ENCODE data around the gene TTLL8.
"Not testable (repeated sequence)": the region's sequence is repeated elsewhere in the genome, so short reads cannot be mapped to it uniquely, and the experiment has no call there.

Gene TTLL8

DNA sequence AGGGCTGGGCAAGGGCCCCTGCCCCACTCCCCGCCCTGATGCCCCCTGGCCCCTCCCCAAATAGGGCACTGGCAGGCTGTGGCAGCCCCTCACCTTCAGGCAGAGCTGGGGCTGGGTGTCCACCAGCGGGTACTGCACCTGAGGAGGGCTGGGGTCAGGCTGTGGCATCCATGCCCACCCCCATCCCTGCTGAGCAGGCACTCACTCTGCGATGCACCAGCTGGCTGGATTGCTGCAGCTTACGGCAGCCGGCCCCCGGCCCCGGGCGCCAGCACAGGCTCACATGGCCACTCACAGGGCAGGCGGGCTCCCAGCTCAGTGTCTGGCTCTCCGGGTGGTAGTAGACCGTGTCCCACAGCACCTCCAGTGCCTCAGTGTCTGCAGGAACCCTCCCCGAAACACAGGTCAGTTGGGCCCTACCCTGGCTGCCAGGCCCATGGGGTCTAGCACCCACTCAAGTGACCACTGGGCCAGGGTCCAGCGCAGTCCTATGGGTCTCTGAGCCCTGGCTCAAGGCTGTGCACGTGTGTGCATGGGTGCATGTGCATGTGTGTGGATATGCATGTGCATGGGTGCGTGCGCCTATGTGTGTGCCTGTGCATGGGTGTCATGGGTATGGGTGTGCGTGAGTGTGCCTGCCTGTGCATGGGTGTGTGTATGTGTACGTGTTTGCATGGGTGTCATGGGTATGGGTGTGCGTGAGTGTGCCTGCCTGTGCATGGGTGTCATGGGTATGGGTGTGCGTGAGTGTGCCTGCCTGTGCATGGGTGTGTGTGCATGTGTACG lies 60.0 kb downstream of the TTLL8 start:
- DNase-seq (ENCODE audit: insufficient read length, low spot score) (no peak), FAIRE-seq (no peak)
- TF ChIP-seq POLR2A (IDR thresholded peaks at IDR 0.05; ENCODE audit: low read depth, low read length): no peak

DNA sequence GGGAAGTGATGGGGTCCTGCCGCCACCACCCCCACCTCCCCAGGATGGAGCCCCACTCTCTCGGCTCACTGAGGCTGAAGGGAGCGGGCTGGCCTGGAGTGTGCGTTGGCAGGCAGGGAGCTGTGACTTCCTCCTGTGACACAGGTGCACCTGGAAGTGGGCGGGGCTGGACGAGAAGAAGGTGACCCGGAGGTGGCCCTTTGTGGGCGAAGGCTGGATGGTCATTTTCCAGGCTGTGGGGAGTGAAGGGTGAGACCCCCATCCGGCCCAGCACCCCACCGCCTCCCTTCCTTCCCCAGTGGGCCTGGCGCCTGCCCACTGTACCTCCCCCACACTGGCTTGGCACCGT lies 60.9 kb downstream of the TTLL8 start:
- no peak for DNase-seq (ENCODE audit: insufficient read length, low spot score)
- TF ChIP-seq POLR2A (IDR thresholded peaks at IDR 0.05; ENCODE audit: low read depth, low read length): no peak
- FAIRE-seq: no peak

DNA sequence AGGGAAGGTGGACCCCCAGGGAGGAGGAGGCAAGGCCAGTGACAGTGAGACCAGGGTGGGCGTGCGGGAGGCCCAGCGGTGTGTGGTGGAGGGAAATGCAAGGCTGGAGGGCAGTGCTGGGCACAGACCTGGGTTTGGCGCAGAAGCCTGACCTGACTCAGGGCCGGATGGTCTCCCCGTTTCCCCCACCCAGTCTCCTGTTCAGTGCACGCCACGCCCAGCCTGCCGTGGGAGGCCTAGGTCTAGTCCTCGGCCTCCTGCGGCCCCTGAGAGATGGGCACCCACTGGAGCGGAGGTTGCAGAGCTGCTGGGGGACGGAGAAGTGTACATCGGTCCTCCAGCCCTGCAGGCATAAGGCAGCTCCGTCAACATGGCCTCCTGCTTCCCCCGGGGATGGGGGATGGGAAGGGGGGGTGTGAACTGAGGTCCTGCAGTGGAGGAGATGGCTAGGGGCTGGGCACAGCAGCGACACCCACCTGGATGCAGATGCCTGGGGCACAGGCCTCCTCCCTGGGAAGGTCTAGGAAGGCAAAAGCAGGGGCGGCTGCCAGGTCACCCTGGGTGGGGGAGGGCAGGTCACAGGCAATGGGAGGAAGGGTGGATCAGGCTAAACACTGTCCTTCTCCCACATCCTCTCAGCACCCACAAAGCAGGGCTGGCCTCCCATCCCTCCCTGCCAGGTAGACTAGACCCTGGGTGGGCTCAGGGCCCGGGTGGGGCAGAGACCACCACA lies 61.4 kb downstream of the TTLL8 start:
- DNase-seq (ENCODE audit: insufficient read length, low spot score): no peak
- no peak for TF ChIP-seq POLR2A (IDR thresholded peaks at IDR 0.05; ENCODE audit: low read depth, low read length)
- FAIRE-seq: no peak

DNA sequence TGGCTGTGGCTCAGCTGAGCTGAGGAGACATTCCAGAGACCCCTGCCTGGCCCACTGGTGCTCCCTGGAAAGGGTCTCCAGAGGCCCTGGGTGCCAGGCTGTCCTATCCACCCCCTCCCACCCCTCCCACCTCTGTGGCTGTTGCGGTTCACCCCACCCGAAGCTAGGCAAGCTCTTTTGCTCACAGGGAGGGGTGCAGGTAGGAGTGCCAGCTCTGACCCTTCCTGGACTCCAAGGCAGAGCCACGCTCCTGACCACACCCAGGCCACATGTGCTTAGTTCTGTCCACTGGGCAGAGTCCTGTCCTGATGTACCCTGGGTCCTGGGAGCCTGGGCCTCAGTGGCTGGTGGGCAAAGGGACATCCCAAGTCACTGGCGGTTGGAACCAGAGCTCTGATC lies 62.0 kb downstream of the TTLL8 start:
- DNase-seq (ENCODE audit: insufficient read length, low spot score) (no peak), FAIRE-seq (no peak)
- no peak for TF ChIP-seq POLR2A (IDR thresholded peaks at IDR 0.05; ENCODE audit: low read depth, low read length)

DNA sequence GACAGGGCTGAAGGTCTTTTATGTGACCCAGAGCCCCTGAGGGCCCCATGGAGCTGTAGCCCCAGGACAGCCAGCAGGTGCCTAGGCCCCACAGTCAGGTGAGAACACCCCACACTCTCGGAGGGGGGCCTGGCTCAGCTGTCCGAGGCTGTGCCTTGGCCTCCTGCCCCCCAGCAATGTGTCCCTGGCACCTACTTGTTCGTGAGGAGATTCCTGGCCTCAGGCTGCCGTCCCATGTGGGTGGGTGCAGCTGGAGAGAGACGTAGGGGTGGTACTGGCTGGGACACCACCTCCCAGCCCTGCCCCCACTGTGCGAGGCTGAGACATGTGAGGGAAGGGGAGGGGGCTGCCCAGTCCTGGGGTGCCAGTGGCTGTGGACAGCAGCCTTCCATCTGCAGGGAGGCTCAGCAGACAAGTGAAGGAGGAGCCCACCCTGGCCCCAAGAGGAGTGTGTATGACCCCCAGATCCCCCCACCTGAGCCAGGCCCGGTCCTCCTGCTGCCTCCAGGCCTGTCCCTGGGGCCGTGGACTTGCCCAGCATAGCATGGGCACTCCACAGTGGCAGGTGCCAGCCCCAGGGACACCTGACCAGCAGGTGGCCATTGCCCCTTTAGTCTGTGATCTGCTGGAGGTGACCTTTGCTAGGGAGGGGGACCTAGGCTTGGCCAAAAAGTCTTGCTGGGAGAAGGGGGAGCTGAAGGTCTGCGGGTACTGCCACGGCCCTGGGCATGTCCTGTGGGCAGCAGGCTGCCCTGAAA lies 62.6 kb downstream of the TTLL8 start:
- DNase-seq (ENCODE audit: insufficient read length, low spot score) (no peak), FAIRE-seq (no peak)
- TF ChIP-seq POLR2A (IDR thresholded peaks at IDR 0.05; ENCODE audit: low read depth, low read length): no peak

DNA sequence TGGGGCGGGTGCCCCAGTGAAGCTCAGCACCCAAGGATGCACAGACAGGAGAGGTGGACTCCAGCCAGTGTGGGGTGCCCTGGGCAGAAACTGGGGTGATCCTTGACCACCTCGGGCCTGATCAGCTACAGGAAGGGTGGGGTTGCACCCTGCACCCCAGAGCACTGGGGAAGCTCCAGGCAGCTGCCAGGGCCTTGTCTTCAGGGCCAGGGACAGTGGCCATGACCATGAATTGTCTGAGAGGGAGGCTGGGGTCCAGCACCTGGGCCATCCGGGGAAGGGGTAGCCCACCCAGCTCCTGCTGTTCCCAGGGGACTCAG lies 63.1 kb downstream of the TTLL8 start:
- TF ChIP-seq POLR2A (IDR thresholded peaks at IDR 0.05; ENCODE audit: low read depth, low read length): no peak
- no peak for FAIRE-seq
- DNase-seq (ENCODE audit: insufficient read length, low spot score): no peak

DNA sequence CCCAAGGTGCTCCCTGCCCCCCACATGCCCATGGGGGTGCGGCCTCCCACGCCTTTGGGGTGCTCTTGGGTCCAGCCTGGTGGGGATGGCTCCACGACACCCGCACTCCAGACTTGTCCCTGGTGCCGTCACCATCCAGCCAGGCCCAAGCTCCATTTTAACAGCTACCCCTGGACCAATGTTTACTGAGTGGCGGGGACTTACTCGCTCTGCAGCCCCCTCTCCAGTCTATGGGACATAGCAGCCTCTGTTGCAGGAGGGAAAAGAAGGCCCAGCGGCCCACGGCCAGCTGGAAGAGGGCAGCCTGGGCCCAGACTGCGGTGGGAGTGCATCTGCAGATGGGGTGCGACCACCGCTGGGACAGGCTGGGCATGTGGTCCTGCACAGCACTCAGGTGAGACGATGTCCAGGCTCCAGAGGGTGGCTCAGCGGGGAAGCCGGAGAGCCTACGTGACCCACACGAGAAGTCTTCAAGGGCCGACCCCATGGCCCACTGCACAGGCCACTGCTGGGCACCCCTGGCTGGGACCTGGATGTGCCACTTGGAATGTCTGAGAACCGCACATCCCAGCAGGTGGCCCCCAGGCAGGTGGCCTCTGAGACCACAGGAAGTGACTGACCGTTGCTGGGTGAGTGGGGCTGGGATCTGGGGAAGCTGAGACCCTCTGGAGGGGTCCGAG lies 63.6 kb downstream of the TTLL8 start:
- DNase-seq (ENCODE audit: insufficient read length, low spot score): no peak
- no peak for FAIRE-seq
- TF ChIP-seq POLR2A (IDR thresholded peaks at IDR 0.05; ENCODE audit: low read depth, low read length): no peak

DNA sequence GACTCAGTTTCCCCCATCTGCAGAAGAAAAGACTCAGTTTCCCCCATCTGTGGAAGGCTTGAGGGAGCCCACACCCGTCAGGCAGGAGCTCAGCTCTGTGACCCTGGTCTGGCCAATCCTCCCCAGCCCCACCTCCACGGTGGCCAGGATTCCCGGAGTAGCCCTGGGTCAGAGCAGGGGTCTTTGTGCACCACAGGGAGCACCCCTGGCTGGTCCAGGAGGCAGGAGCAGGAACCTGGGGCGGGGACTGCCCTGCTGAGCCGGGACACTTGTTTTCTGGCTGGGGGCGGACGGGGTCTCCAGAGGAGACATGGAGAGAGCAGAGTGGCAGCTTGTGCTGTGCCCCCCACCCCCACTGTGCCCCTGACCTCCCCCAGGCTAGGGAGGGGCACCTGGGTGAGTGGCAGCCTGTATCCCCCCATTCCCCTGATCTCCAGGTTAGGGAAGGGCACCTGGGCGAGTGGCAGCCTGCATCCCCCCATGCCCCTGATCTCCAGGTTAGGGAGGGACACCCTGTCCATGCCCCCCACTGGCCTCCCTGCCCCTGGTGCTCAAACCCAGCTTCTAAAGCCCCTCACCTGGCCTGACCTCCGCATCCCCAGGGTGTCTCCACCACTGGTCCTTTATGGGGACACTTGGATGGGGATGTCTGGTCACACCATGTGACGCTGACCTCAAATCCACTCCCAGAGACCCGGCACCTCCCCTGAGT lies 64.3 kb downstream of the TTLL8 start:
- DNase-seq (ENCODE audit: insufficient read length, low spot score) (no peak), FAIRE-seq (no peak)
- no peak for TF ChIP-seq POLR2A (IDR thresholded peaks at IDR 0.05; ENCODE audit: low read depth, low read length)

DNA sequence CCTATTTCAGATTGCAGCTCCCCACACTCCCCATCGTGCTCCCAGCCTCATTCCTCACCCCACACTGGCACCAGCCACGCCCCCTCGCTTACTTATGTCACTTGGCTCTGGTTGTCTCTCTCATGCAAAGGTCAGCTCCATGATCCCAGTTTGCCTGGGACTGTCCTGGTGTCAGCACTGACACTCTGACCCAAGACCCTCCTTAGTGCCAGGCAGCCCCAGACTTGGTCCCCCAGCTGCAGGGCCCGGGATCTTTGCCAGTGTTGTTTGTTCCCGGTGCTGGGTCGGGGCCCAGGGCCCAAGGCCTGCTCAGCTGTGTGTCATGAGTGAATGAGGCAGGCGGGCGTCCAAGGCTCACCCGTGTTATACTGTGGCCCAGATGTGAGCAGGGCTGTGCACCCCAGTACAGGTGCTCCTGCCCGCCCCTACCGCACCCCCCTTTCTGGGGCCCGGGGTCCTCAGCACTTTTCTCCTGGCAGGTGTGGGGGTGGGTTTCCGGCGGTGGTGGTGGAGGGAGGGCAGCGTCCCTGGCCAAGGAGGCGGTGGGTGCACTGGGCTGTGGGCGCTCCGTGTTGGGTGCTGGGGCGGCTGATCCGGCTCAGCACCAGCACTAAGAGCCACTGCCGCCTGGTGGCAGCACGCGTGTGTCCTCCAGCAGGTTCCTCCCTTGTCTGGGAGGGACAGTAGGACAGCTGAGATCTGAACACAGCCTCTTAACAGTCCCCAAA lies 65.0 kb downstream of the TTLL8 start:
- DNase-seq (ENCODE audit: insufficient read length, low spot score) (no peak), FAIRE-seq (no peak)
- TF ChIP-seq POLR2A (IDR thresholded peaks at IDR 0.05; ENCODE audit: low read depth, low read length): no peak

DNA sequence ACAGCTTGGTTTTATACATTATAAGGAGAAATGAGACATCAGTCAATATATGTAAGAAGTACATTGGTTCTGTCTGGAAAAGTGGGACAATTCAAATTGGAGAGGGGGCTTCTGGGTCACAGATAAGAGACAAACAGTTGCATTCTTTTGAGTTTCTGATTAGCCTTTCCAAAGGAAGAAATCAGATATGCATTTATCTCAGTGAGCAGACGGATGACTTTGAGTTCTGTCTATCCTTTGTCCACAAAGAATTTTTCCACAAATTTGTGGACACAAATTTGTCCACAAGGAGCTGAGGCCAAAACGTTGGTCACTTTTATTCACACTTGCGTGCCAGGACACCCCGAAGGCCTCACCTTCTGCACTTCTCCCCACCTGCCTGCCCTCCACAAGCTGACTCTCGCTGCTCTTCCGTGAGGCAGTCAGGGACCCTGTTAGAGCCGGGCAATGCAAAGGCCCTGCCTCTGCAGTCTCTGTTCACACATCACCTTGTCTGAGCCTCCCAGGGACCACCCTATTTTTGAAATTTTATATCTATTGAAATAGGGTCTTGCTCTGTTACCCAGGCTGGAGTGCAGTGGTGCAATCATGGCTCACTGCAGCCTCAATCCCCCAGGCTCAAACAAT lies 66.1 kb downstream of the TTLL8 start:
- TF ChIP-seq POLR2A (IDR thresholded peaks at IDR 0.05; ENCODE audit: low read depth, low read length): no peak
- FAIRE-seq (no peak), DNase-seq (ENCODE audit: insufficient read length, low spot score) (no peak)

DNA sequence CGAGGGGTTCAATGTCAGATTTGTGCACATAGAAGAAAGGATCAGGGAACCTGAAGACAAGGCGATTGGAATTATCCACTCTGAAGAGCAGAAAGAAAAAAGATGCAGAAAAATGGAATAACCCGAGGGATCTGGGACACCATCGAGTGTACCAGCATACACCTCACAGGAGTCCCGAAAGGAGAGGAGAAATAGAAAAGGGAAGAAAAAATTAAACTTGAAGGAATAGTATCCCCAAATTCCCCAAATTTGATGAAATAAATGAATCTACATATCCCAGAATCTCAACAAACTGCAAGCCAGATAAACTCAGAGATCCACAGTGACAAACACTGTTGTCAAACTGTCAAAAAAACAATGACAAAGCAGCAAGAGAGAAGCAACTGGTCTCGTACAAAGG lies 66.9 kb downstream of the TTLL8 start:
- TF ChIP-seq POLR2A (IDR thresholded peaks at IDR 0.05; ENCODE audit: low read depth, low read length): no peak
- no peak for DNase-seq (ENCODE audit: insufficient read length, low spot score)
- FAIRE-seq: no peak

DNA sequence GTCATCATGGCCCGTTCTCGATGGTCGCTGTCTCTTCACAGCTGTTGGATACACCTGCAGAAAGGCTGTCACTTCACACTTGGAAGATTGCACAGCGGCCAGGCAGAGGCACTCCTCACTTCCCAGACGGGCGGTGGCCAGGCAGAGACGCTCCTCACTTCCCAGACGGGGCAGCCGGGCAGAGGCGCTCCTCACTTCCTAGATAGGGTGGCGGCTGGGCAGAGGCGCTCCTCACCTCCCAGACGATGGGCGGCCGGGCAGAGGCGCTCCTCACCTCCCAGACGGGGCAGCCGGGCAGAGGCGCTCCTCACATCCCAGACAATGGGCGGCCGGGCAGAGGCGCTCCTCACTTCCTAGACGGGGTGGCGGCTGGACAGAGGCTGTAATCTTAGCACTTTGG lies 68.3 kb downstream of the TTLL8 start:
- not testable (repeated sequence) for FAIRE-seq; DNase-seq (ENCODE audit: insufficient read length, low spot score)

DNA sequence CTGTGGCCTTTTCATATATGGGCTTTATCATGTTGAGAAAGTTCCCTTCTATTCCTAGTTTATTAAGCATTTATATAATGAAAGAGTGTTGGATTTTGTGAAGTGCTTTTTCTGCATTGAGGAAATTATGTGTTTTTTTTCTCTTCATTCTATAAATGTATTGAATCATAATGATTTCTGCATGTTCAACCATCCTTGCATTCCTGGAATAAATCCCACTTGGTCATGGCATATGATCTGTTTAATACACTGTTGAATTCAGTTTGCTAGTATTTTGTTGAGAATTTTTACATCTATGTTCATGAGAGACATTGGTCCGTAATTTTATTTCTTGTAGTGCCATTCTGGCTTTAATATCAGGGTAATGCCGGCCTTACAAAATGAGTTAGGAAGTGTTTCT lies 71.8 kb downstream of the TTLL8 start:
- FAIRE-seq (no peak), DNase-seq (ENCODE audit: insufficient read length, low spot score) (no peak)
- TF ChIP-seq POLR2A (IDR thresholded peaks at IDR 0.05; ENCODE audit: low read depth, low read length): no peak
